ENCODE results near the gene PTPN2.
A peak's percentile ranks its signal among the peaks of the same experiment; 100 is the strongest.

PTPN2 gene

GRCh38 chr18:12857215-12857905 is 26.7 kb downstream of the PTPN2 start:
- no peak for DNase-seq

- DNase-seq: no peak
Observed at GRCh38 chr18:12855916-12856315, 28.1 kb downstream of the PTPN2 start.

- no peak for DNase-seq
Observed at GRCh38 chr18:12852566-12853315, 31.3 kb downstream of the PTPN2 start.

- no peak for DNase-seq
Observed at GRCh38 chr18:12851716-12852115, 32.3 kb downstream of the PTPN2 start.

GRCh38 chr18:12849548-12849947 is 34.5 kb downstream of the PTPN2 start:
- no peak for DNase-seq

- DNase-seq: no peak
Observed at GRCh38 chr18:12848405-12848804, 35.6 kb downstream of the PTPN2 start.

GRCh38 chr18:12844391-12844790 is 39.6 kb downstream of the PTPN2 start:
- DNase-seq: no peak

- no peak for DNase-seq
Observed at GRCh38 chr18:12843420-12844350, 40.4 kb downstream of the PTPN2 start.

- DNase-seq: no peak
Observed at GRCh38 chr18:12842459-12843380, 41.3 kb downstream of the PTPN2 start.

- no peak for DNase-seq
Observed at GRCh38 chr18:12841070-12841469, 43.0 kb downstream of the PTPN2 start.

GRCh38 chr18:12840382-12840781 is 43.7 kb downstream of the PTPN2 start:
- DNase-seq: peak in 1 of 2 donors; percentile 37

- DNase-seq: peak; percentile 58 to 80
Observed at GRCh38 chr18:12839526-12840196, 44.4 kb downstream of the PTPN2 start.

GRCh38 chr18:12839057-12839525 is 44.9 kb downstream of the PTPN2 start:
- peak; percentile 26 to 65 for DNase-seq

- peak; percentile 30 to 48 for DNase-seq
Observed at GRCh38 chr18:12838178-12838634, 45.8 kb downstream of the PTPN2 start.

- no peak for DNase-seq
Observed at GRCh38 chr18:12837747-12838146, 46.3 kb downstream of the PTPN2 start.

- DNase-seq: no peak
Observed at GRCh38 chr18:12836551-12836950, 47.5 kb downstream of the PTPN2 start.

GRCh38 chr18:12828116-12829051 is 55.7 kb downstream of the PTPN2 start:
- DNase-seq: no peak

GRCh38 chr18:12827588-12827987 is 56.4 kb downstream of the PTPN2 start:
- no peak for DNase-seq

- no peak for DNase-seq
Observed at GRCh38 chr18:12825230-12825629, 58.8 kb downstream of the PTPN2 start.

- no peak for DNase-seq
Observed at GRCh38 chr18:12823892-12824291, 60.1 kb downstream of the PTPN2 start.
